HCT116 (cell line): Measurements from ENCODE around the gene TNIP1. TPM values are rescaled to one million over a fixed set of nuclear protein-coding genes. Genes with fewer than 3 reads are reported as not detected.

Experiments
- ATAC-seq: fragments of 200-7000 bp; cut with Tn5 transposase; 2 replicates; pipeline ENCODE4 v1.9.1; 2020; ENCODE audit warnings: mild to moderate bottlenecking, moderate library complexity
- BruUV-seq: library from RNA; stranded (reverse); fragments of 400-500 nt; replicated peaks from 2 replicates; lab custom pipeline; 2021; lab: Mats Ljungman, UMichigan
- CTCF ChIA-PET: fragments of 300-600 bp; sonication (Branson Sonifier 250); formaldehyde crosslinking; loops from one replicate; lab custom pipeline; 2021; ENCODE audit warnings: antibody characterized with exemption; lab: Charles Lee
- POLR2A ChIA-PET: fragments of 300-600, 350-600 bp; sonication (Branson Sonifier 250); formaldehyde crosslinking; loops from one replicate; lab custom pipeline; 2021; ENCODE audit warnings: antibody characterized with exemption; lab: Charles Lee
- RAD21 ChIA-PET, 2 experiments: fragments of 300-600 bp; sonication (Branson Sonifier 250); formaldehyde crosslinking; loops; one replicate each; lab custom pipeline; 2023; ENCODE audit warnings: low total read pairs in 2 of 2; ENCODE audit not compliant: uncharacterized antibody in 2 of 2, unreplicated experiment in 2 of 2, low non-redundant PET in 1 of 2; lab: Charles Lee
- DNase-seq: peaks from one replicate; pipeline ENCODE4 v3.0.0-alpha.2; 2010; ENCODE audit warnings: low read depth, low spot score
- H2AFZ ChIP-seq: fragments of 200-600 bp; shearing (Covaris generic), sonication (generic); 2 replicates; pipeline ENCODE4 v1.6.1; 2017; ENCODE audit warnings: low read depth, mixed run types, mixed read lengths, antibody characterized with exemption, low read length; ENCODE audit not compliant: poor library complexity, severe bottlenecking
- H3K27ac ChIP-seq: 2 replicates; pipeline ENCODE4 v1.5.1; 2012; ENCODE audit warnings: low read depth, low read length
- H3K27me3 ChIP-seq: fragments of 200-600 bp; sonication (generic); 2 replicates; pipeline ENCODE4 v1.6.1; 2016; ENCODE audit warnings: mixed run types, low read length, mixed read lengths; ENCODE audit not compliant: insufficient read depth
- H3K36me3 ChIP-seq, 2 experiments: fragments of 200-500 bp in 1 of 2; fragments of 200-600 bp in 1 of 2; sonication (Bioruptor generic) in 1 of 2; sonication (generic) in 1 of 2; 2 replicates each; pipeline versions ENCODE4 v1.5.1 to v1.6.1; 2014 to 2016; ENCODE audit warnings: low read length in 2 of 2, inconsistent platforms in 1 of 2, mixed read lengths in 1 of 2, mixed run types in 1 of 2; ENCODE audit not compliant: insufficient read depth in 2 of 2, control insufficient read depth in 1 of 2
- H3K4me1 ChIP-seq, 2 experiments: fragments of 200-600 bp in 1 of 2; sonication (generic) in 1 of 2; 2 replicates each; pipeline versions ENCODE4 v1.5.1 to v1.6.1; 2012 to 2017; ENCODE audit warnings: low read length in 2 of 2, inconsistent platforms in 1 of 2, mild to moderate bottlenecking in 1 of 2, mixed read lengths in 1 of 2, mixed run types in 1 of 2, moderate library complexity in 1 of 2; ENCODE audit not compliant: insufficient read depth in 2 of 2, control insufficient read depth in 1 of 2
- H3K4me2 ChIP-seq: fragments of 200-600 bp; sonication (generic); 2 replicates; pipeline ENCODE4 v1.6.1; 2017; ENCODE audit warnings: mixed run types, low read length, mixed read lengths
- H3K4me3 ChIP-seq, 2 experiments: fragments of 200-600 bp in 1 of 2; sonication (generic) in 1 of 2; replicated peaks in 1 of 2; 2 replicates each; pipeline ENCODE4 v1.5.1; 2011 to 2016; ENCODE audit warnings: low read length in 2 of 2, control low read depth in 1 of 2, low read depth in 1 of 2, mild to moderate bottlenecking in 1 of 2, mixed read lengths in 1 of 2, mixed run types in 1 of 2
- H3K79me2 ChIP-seq: fragments of 200-600 bp; sonication (generic); 2 replicates; pipeline ENCODE4 v1.6.1; 2017; ENCODE audit warnings: mild to moderate bottlenecking, mixed run types, low read length, moderate library complexity, mixed read lengths; ENCODE audit not compliant: insufficient read depth
- H3K9ac ChIP-seq: fragments of 200-600 bp; sonication (generic); 2 replicates; pipeline ENCODE4 v1.6.1; 2016; ENCODE audit warnings: low read length, mixed read lengths
- H3K9me2 ChIP-seq: fragments of 200-600 bp; sonication (generic), shearing (Covaris generic); 2 replicates; pipeline ENCODE4 v1.6.1; 2017; ENCODE audit warnings: mixed run types, mild to moderate bottlenecking, moderate library complexity; ENCODE audit not compliant: insufficient read depth
- H3K9me3 ChIP-seq, 2 experiments: fragments of 200-500 bp in 1 of 2; fragments of 200-600 bp in 1 of 2; sonication (Bioruptor generic) in 1 of 2; sonication (generic) in 1 of 2; 2 replicates each; pipeline ENCODE4 v1.6.1; 2014 to 2017; ENCODE audit warnings: low read length in 2 of 2, mixed read lengths in 2 of 2, inconsistent platforms in 1 of 2, low read depth in 1 of 2, mild to moderate bottlenecking in 1 of 2, mixed run types in 1 of 2, moderate library complexity in 1 of 2; ENCODE audit not compliant: control insufficient read depth in 1 of 2, insufficient read depth in 1 of 2
- H4K20me1 ChIP-seq: fragments of 200-600 bp; sonication (generic), shearing (Covaris generic); 2 replicates; pipeline ENCODE4 v1.6.1; 2017; ENCODE audit warnings: mixed run types, mild to moderate bottlenecking, moderate library complexity; ENCODE audit not compliant: insufficient read depth
- CBX3 ChIP-seq: IDR thresholded peaks from 2 replicates; pipeline ENCODE4 v1.6.1; 2012; ENCODE audit warnings: low read depth
- EGR1 ChIP-seq: IDR thresholded peaks from 2 replicates; pipeline ENCODE4 v1.6.1; 2012; ENCODE audit warnings: low read depth
- ELF1 ChIP-seq: IDR thresholded peaks from 2 replicates; pipeline ENCODE4 v1.6.1; 2012; ENCODE audit warnings: low read depth, borderline replicate concordance
- EZH2phosphoT487 ChIP-seq: fragments of 200-600 bp; IDR thresholded peaks from 2 replicates; pipeline ENCODE4 v1.6.1; 2018; ENCODE audit warnings: antibody characterized with exemption, borderline replicate concordance
- FOSL1 ChIP-seq: IDR thresholded peaks from 2 replicates; pipeline ENCODE4 v1.6.1; 2012; ENCODE audit warnings: low read depth
- JUND ChIP-seq: IDR thresholded peaks from 2 replicates; pipeline ENCODE4 v1.6.1; 2012
- POLR2A ChIP-seq: IDR thresholded peaks from 2 replicates; pipeline ENCODE4 v1.7.0; 2011; ENCODE audit warnings: borderline replicate concordance; ENCODE audit not compliant: insufficient read depth, insufficient read length; ENCODE audit errors: extremely low read depth
- SIN3A ChIP-seq: IDR thresholded peaks from 2 replicates; pipeline ENCODE4 v1.6.1; 2012; ENCODE audit warnings: low read depth
- SP1 ChIP-seq: IDR thresholded peaks from 2 replicates; pipeline ENCODE4 v1.6.1; 2012; ENCODE audit warnings: low read depth
- SRF ChIP-seq: IDR thresholded peaks from 2 replicates; pipeline ENCODE4 v1.6.1; 2012; ENCODE audit warnings: low read depth
- TCF7L2 ChIP-seq: IDR thresholded peaks from 2 replicates; pipeline ENCODE4 v1.7.0; 2011; ENCODE audit warnings: borderline replicate concordance, inconsistent platforms; ENCODE audit not compliant: insufficient read depth, insufficient read length; ENCODE audit errors: extremely low read depth
- ZNF274 ChIP-seq: fragments of 200-500 bp; sonication (Bioruptor generic); IDR thresholded peaks from 2 replicates; pipeline ENCODE4 v1.6.1; 2014; ENCODE audit warnings: mild to moderate bottlenecking, low read depth, low read length, inconsistent platforms
- intact Hi-C: fragments of 100-400 bp; cut with micrococcal nuclease; formaldehyde crosslinking; loops from 2 replicates; pipeline ENCODE4 v1.10.0; 2022
- total RNA-seq: library from RNA; stranded (reverse); gene quantifications from one replicate; pipeline ENCODE4 v1.2.1, GENCODE V29; 2021; ENCODE audit not compliant: unreplicated experiment
- TF ChIP-seq, protein P1 (sequence below): IDR thresholded peaks from 2 replicates; pipeline ENCODE4 v1.6.1; 2012
- TF ChIP-seq, protein P2 (sequence below), 3 experiments: fragments of 200-600 bp in 1 of 3; sonication (generic) in 1 of 3; IDR thresholded peaks in 2 of 3; conservative IDR thresholded peaks in 1 of 3; 2 replicates each; pipeline ENCODE4 v1.5.1; 2012 to 2017; ENCODE audit warnings: low read depth in 2 of 3, low read length in 2 of 3, antibody characterized with exemption in 1 of 3, borderline replicate concordance in 1 of 3, control low read depth in 1 of 3, mild to moderate bottlenecking in 1 of 3, mixed read lengths in 1 of 3, mixed run types in 1 of 3, moderate library complexity in 1 of 3; ENCODE audit not compliant: insufficient read depth in 1 of 3
- TF ChIP-seq, protein P3 (sequence below): IDR thresholded peaks from 2 replicates; pipeline ENCODE4 v1.6.1; 2011; ENCODE audit warnings: mild to moderate bottlenecking, low read length, moderate library complexity; ENCODE audit not compliant: insufficient replicate concordance; ENCODE audit errors: extremely low read depth
- TF ChIP-seq, protein P4 (sequence below): IDR thresholded peaks from 2 replicates; pipeline ENCODE4 v1.6.1; 2012; ENCODE audit warnings: low read depth

The TNIP1 gene
- total RNA-seq, 1 experiment from 2014 or later: 46.0 TPM

DNA sequence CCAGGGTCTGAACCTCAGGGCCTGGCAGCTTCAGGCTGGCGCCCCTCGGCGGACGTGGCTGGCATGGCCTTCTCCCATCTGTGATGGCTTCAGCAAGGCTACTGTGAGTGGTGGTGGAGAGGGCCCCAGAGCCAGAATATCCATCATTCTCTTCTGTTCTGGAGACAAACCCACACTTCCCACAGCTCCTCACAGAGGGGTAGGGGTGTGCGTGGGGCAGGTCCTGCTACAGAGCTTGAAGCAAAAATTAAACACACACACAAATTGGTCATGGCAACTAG lies 50.8 kb downstream of the TNIP1 start:
- ChIA-PET RAD21 (no interaction called here), POLR2A (no interaction called here)
- intact Hi-C loops: no loop called here
- H3K4me2 ChIP-seq: no peak overlapping the region
- no peaks in the 10 kb centered on the region for H3K9me3 ChIP-seq
- no peaks in the 10 kb centered on the region for H4K20me1 ChIP-seq
- H3K9me2 ChIP-seq: no peaks in the 10 kb centered on the region
- BruUV-seq: TSS peak; percentile 69
- H3K4me1 ChIP-seq: peaks cover 0 to 5% of the 10 kb centered on the region in 2 experiments; a peak in 1 of 4 replicates
- DNase-seq: no peak
- no peaks in the 10 kb centered on the region for H3K79me2 ChIP-seq
- H3K27me3 ChIP-seq: no peaks in the 10 kb centered on the region
- no peak overlapping the region for H3K9ac ChIP-seq
- 0 out of 4 replicates have a peak, but pooled peaks cover 6 to 11% of the 10 kb centered on the region in 2 experiments for H3K36me3 ChIP-seq
- no peak overlapping the region for H2AFZ ChIP-seq
- H3K27ac ChIP-seq: no peak overlapping the region
- TF ChIP-seq JUND (no peak), SP1 (no peak), POLR2A (no peak), EZH2phosphoT487 (no peak), SIN3A (no peak), EGR1 (no peak), CBX3 (no peak), FOSL1 (no peak), TCF7L2 (no peak), ELF1 (no peak), SRF (no peak), ZNF274 (no peak)
- TF ChIP-seq, protein P1, sequence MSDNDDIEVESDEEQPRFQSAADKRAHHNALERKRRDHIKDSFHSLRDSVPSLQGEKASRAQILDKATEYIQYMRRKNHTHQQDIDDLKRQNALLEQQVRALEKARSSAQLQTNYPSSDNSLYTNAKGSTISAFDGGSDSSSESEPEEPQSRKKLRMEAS: no peak
- TF ChIP-seq, protein P2, sequence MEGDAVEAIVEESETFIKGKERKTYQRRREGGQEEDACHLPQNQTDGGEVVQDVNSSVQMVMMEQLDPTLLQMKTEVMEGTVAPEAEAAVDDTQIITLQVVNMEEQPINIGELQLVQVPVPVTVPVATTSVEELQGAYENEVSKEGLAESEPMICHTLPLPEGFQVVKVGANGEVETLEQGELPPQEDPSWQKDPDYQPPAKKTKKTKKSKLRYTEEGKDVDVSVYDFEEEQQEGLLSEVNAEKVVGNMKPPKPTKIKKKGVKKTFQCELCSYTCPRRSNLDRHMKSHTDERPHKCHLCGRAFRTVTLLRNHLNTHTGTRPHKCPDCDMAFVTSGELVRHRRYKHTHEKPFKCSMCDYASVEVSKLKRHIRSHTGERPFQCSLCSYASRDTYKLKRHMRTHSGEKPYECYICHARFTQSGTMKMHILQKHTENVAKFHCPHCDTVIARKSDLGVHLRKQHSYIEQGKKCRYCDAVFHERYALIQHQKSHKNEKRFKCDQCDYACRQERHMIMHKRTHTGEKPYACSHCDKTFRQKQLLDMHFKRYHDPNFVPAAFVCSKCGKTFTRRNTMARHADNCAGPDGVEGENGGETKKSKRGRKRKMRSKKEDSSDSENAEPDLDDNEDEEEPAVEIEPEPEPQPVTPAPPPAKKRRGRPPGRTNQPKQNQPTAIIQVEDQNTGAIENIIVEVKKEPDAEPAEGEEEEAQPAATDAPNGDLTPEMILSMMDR (IDR thresholded peaks at IDR 0.05 in 2 of 3, conservative IDR thresholded peaks at IDR 0.05 in 1 of 3; ENCODE audit: borderline replicate concordance in 1 of 3, insufficient read depth in 1 of 3, low read depth in 2 of 3, low read length in 2 of 3): no peak
- TF ChIP-seq, protein P3, sequence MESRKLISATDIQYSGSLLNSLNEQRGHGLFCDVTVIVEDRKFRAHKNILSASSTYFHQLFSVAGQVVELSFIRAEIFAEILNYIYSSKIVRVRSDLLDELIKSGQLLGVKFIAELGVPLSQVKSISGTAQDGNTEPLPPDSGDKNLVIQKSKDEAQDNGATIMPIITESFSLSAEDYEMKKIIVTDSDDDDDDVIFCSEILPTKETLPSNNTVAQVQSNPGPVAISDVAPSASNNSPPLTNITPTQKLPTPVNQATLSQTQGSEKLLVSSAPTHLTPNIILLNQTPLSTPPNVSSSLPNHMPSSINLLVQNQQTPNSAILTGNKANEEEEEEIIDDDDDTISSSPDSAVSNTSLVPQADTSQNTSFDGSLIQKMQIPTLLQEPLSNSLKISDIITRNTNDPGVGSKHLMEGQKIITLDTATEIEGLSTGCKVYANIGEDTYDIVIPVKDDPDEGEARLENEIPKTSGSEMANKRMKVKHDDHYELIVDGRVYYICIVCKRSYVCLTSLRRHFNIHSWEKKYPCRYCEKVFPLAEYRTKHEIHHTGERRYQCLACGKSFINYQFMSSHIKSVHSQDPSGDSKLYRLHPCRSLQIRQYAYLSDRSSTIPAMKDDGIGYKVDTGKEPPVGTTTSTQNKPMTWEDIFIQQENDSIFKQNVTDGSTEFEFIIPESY: no peak
- TF ChIP-seq, protein P4, sequence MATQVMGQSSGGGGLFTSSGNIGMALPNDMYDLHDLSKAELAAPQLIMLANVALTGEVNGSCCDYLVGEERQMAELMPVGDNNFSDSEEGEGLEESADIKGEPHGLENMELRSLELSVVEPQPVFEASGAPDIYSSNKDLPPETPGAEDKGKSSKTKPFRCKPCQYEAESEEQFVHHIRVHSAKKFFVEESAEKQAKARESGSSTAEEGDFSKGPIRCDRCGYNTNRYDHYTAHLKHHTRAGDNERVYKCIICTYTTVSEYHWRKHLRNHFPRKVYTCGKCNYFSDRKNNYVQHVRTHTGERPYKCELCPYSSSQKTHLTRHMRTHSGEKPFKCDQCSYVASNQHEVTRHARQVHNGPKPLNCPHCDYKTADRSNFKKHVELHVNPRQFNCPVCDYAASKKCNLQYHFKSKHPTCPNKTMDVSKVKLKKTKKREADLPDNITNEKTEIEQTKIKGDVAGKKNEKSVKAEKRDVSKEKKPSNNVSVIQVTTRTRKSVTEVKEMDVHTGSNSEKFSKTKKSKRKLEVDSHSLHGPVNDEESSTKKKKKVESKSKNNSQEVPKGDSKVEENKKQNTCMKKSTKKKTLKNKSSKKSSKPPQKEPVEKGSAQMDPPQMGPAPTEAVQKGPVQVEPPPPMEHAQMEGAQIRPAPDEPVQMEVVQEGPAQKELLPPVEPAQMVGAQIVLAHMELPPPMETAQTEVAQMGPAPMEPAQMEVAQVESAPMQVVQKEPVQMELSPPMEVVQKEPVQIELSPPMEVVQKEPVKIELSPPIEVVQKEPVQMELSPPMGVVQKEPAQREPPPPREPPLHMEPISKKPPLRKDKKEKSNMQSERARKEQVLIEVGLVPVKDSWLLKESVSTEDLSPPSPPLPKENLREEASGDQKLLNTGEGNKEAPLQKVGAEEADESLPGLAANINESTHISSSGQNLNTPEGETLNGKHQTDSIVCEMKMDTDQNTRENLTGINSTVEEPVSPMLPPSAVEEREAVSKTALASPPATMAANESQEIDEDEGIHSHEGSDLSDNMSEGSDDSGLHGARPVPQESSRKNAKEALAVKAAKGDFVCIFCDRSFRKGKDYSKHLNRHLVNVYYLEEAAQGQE: no peak
- TF ChIP-seq, all 23 proteins: peak for 0
- no peak for ATAC-seq
- CTCF ChIA-PET: no interaction called here
- H3K4me3 ChIP-seq: no peak overlapping the region
